OCI-LY1 (cell line): ENCODE measurements around the gene DNAL4.

Experiments used
- H2AFZ ChIP-seq: fragments of 200-600 bp; sonication (generic), shearing (Covaris generic); 2 replicates; pipeline ENCODE4 v1.6.0; 2014; ENCODE audit warnings: antibody characterized with exemption, mild to moderate bottlenecking, low read length
- H3F3A ChIP-seq: fragments of 200-600 bp; sonication (generic), shearing (Covaris generic); 2 replicates; pipeline ENCODE4 v1.6.0; 2014; ENCODE audit warnings: mild to moderate bottlenecking, antibody characterized with exemption, low read length, moderate library complexity; ENCODE audit not compliant: insufficient read depth
- H3K27ac ChIP-seq: fragments of 200-600 bp; sonication (generic); 2 replicates; pipeline ENCODE4 v1.5.1; 2014; ENCODE audit warnings: low read length, mixed run types, mild to moderate bottlenecking, low read depth; ENCODE audit not compliant: poor library complexity, severe bottlenecking
- H3K27me3 ChIP-seq: fragments of 200-600 bp; sonication (generic); 2 replicates; pipeline ENCODE4 v1.6.0; 2014; ENCODE audit warnings: antibody characterized with exemption, mild to moderate bottlenecking, low read length, moderate library complexity; ENCODE audit not compliant: insufficient read depth
- H3K36me3 ChIP-seq: fragments of 200-600 bp; sonication (generic); 2 replicates; pipeline ENCODE4 v1.6.1; 2014; ENCODE audit warnings: mild to moderate bottlenecking, antibody characterized with exemption, low read length, moderate library complexity, mixed read lengths; ENCODE audit not compliant: insufficient read depth
- H3K4me1 ChIP-seq: fragments of 200-600 bp; sonication (generic); 2 replicates; pipeline ENCODE4 v1.5.1; 2014; ENCODE audit warnings: mild to moderate bottlenecking, low read length, moderate library complexity; ENCODE audit not compliant: insufficient read depth, severe bottlenecking
- H3K4me2 ChIP-seq: fragments of 200-600 bp; sonication (generic), shearing (Covaris generic); 2 replicates; pipeline ENCODE4 v1.6.1; 2014; ENCODE audit warnings: low read length
- H3K4me3 ChIP-seq: fragments of 200-600 bp; sonication (generic); 2 replicates; pipeline ENCODE4 v1.5.1; 2014; ENCODE audit warnings: low read length, low read depth, mild to moderate bottlenecking, mixed read lengths; ENCODE audit not compliant: poor library complexity, severe bottlenecking
- H3K79me2 ChIP-seq: fragments of 200-600 bp; shearing (Covaris generic); 2 replicates; pipeline ENCODE4 v1.6.1; 2016; ENCODE audit warnings: mixed run types, low read length, mixed read lengths; ENCODE audit not compliant: insufficient read depth
- H3K9ac ChIP-seq: fragments of 200-600 bp; sonication (generic), shearing (Covaris generic); 2 replicates; pipeline ENCODE4 v1.6.1; 2014; ENCODE audit warnings: mild to moderate bottlenecking, low read length, mixed read lengths
- H3K9me2 ChIP-seq: fragments of 200-600 bp; sonication (generic), shearing (Covaris generic); 2 replicates; pipeline ENCODE4 v1.6.1; 2014; ENCODE audit warnings: low read depth, mild to moderate bottlenecking, low read length, mixed read lengths
- H3K9me3 ChIP-seq: fragments of 200-600 bp; shearing (Covaris generic); 2 replicates; pipeline ENCODE4 v1.6.1; 2014; ENCODE audit warnings: low read length, mixed read lengths
- H4K20me1 ChIP-seq: fragments of 200-600 bp; sonication (generic), shearing (Covaris generic); 2 replicates; pipeline ENCODE4 v1.6.0; 2016; ENCODE audit warnings: mild to moderate bottlenecking, low read length; ENCODE audit not compliant: insufficient read depth
- CTCF ChIP-seq: fragments of 200-600 bp; sonication (generic), shearing (Covaris generic); IDR thresholded peaks from 2 replicates; pipeline ENCODE4 v1.5.1; 2017; ENCODE audit warnings: mild to moderate bottlenecking, antibody characterized with exemption, low read length, moderate library complexity, mixed read lengths
- EZH2 ChIP-seq: fragments of 200-600 bp; sonication (generic), shearing (Covaris generic); IDR thresholded peaks from 2 replicates; pipeline ENCODE4 v1.8.0; 2017; ENCODE audit warnings: borderline replicate concordance, mixed run types, mild to moderate bottlenecking, antibody characterized with exemption, low read length, moderate library complexity, mixed read lengths

The DNAL4 gene

DNA sequence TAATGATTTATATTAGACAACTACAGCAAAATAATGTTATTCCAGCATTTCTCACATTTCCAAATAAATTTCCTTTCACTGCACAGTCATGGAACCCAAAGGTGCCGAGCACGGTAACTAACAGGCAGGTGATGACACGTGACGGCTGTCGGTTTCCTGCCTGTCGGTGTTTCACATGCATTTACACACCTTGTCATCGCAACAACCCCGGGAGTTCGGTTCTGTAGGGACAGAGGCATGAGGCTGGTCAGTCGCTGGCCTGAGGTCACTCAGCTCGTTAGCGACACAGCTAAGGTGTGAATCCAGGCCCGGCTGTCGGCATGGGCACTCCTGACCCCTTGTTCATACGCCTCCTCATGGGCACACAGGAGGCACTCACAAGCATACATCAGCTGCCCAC is 9.9 kb downstream of the DNAL4 start:
- TF ChIP-seq EZH2, result no peak
- TF ChIP-seq CTCF, result no peak
- H3K9me3 ChIP-seq, result no peaks in the 10 kb centered on the region
- no peak overlapping the region for H3K4me3 ChIP-seq
- H4K20me1 ChIP-seq, result no peaks in the 10 kb centered on the region
- H3K79me2 ChIP-seq, result no peaks in the 10 kb centered on the region
- no peaks in the 10 kb centered on the region for H3K9me2 ChIP-seq
- H2AFZ ChIP-seq, result no peak overlapping the region
- no peaks in the 10 kb centered on the region for H3K36me3 ChIP-seq
- no peak overlapping the region for H3K27ac ChIP-seq
- H3F3A ChIP-seq, result no peaks in the 10 kb centered on the region
- H3K4me1 ChIP-seq, result no peaks in the 10 kb centered on the region
- H3K9ac ChIP-seq, result no peak overlapping the region
- H3K4me2 ChIP-seq, result no peak overlapping the region
- no peaks in the 10 kb centered on the region for H3K27me3 ChIP-seq

- no peaks in the 10 kb centered on the region for H3K27me3 ChIP-seq
- H4K20me1 ChIP-seq, result no peaks in the 10 kb centered on the region
- H3K4me1 ChIP-seq, result no peaks in the 10 kb centered on the region
- no peak overlapping the region for H3K4me2 ChIP-seq
- no peaks in the 10 kb centered on the region for H3K36me3 ChIP-seq
- TF ChIP-seq EZH2 (no peak), CTCF (no peak)
- H3F3A ChIP-seq, result no peaks in the 10 kb centered on the region
- H3K4me3 ChIP-seq, result no peak overlapping the region
- H3K9me3 ChIP-seq, result no peaks in the 10 kb centered on the region
- no peak overlapping the region for H2AFZ ChIP-seq
- no peak overlapping the region for H3K27ac ChIP-seq
- no peaks in the 10 kb centered on the region for H3K79me2 ChIP-seq
- no peaks in the 10 kb centered on the region for H3K9me2 ChIP-seq
- H3K9ac ChIP-seq, result no peak overlapping the region
These were observed 10.8 kb downstream of the DNAL4 start for GRCh38 chr22:38783095-38783615.

GRCh38 chr22:38782402-38783094 is 11.4 kb downstream of the DNAL4 start:
- no peaks in the 10 kb centered on the region for H3K79me2 ChIP-seq
- no peaks in the 10 kb centered on the region for H3K4me1 ChIP-seq
- H3K27ac ChIP-seq, result no peak overlapping the region
- H4K20me1 ChIP-seq, result no peaks in the 10 kb centered on the region
- H3K4me3 ChIP-seq, result no peak overlapping the region
- H3K9me3 ChIP-seq, result no peaks in the 10 kb centered on the region
- no peaks in the 10 kb centered on the region for H3K27me3 ChIP-seq
- H3F3A ChIP-seq, result no peaks in the 10 kb centered on the region
- no peaks in the 10 kb centered on the region for H3K9me2 ChIP-seq
- no peak for TF ChIP-seq EZH2
- no peak for TF ChIP-seq CTCF
- no peaks in the 10 kb centered on the region for H3K36me3 ChIP-seq
- no peak overlapping the region for H3K4me2 ChIP-seq
- no peak overlapping the region for H2AFZ ChIP-seq
- H3K9ac ChIP-seq, result no peak overlapping the region
